T-cell (primary cell): Measurements from ENCODE around the gene PECR. TPM values are rescaled to one million over a fixed set of nuclear protein-coding genes. Genes with fewer than 3 reads are reported as not detected.

ENCODE experiments used
- ATAC-seq, 4 experiments: fragments of 200-7000 bp in 3 of 4; fragments of 150-1000 bp in 1 of 4; cut with Tn5 transposase; replicated peaks in 1 of 4; 1 replicate in 3 of 4; 2 replicates in 1 of 4; pipeline ENCODE4 v1.10.0; 2021; ENCODE audit warnings: moderate library complexity in 3 of 4, mild to moderate bottlenecking in 2 of 4, moderate number of reproducible peaks in 1 of 4
- CTCF ChIA-PET, 2 donors: fragments of 300-600 bp; sonication (Branson Sonifier 250); formaldehyde crosslinking; loops; one replicate each; lab custom pipeline; 2022; ENCODE audit warnings: antibody characterized with exemption in 2 of 2; lab: Charles Lee
- POLR2A ChIA-PET, 2 donors: fragments of 300-600 bp; sonication (Branson Sonifier 250); formaldehyde crosslinking; loops; one replicate each; lab custom pipeline; 2022; ENCODE audit warnings: antibody characterized with exemption in 2 of 2; lab: Charles Lee
- DNase-seq, 35 experiments: peaks; one replicate each; pipeline versions ENCODE4 v3.0.0 to v3.0.0-alpha.2; 2013 to 2023
- H3K27ac ChIP-seq: one replicate; pipeline ENCODE4 v1.5.1; 2013; ENCODE audit warnings: low read length
- H3K27me3 ChIP-seq, 2 experiments: replicated peaks in 1 of 2; 1 replicate in 1 of 2; 2 replicates in 1 of 2; pipeline versions ENCODE4 v1.6.1 to v1.7.0; 2013; ENCODE audit warnings: low read length in 1 of 2, mixed read lengths in 1 of 2; ENCODE audit not compliant: control insufficient read depth in 2 of 2, insufficient read depth in 2 of 2; ENCODE audit errors: extremely low read depth in 1 of 2
- H3K36me3 ChIP-seq, 2 donors: 1 replicate in 1 of 2; 2 replicates in 1 of 2; pipeline versions ENCODE4 v1.6.1 to v1.7.0; 2013; ENCODE audit warnings: low read length in 1 of 2; ENCODE audit not compliant: control insufficient read depth in 2 of 2, insufficient read depth in 1 of 2; ENCODE audit errors: extremely low read depth in 1 of 2
- H3K4me1 ChIP-seq, 2 experiments: 1 replicate in 1 of 2; 2 replicates in 1 of 2; pipeline versions ENCODE4 v1.6.1 to v1.7.0; 2013; ENCODE audit warnings: low read length in 2 of 2, mixed read lengths in 1 of 2; ENCODE audit not compliant: insufficient read depth in 2 of 2, control insufficient read depth in 1 of 2; ENCODE audit errors: extremely low read depth in 1 of 2
- H3K4me3 ChIP-seq, 2 donors: 1 replicate in 1 of 2; 2 replicates in 1 of 2; pipeline versions ENCODE4 v1.5.1 to v1.7.0; 2013; ENCODE audit warnings: mild to moderate bottlenecking in 2 of 2, low read length in 1 of 2, moderate library complexity in 1 of 2; ENCODE audit not compliant: control insufficient read depth in 1 of 2; ENCODE audit errors: extremely low read depth in 1 of 2
- H3K9me3 ChIP-seq: 2 replicates; pipeline ENCODE4 v1.7.0; 2013
- H3K27ac Mint-ChIP-seq, 2 donors: one replicate each; pipeline ENCODE4 v1.8.0; 2020 to 2021; ENCODE audit warnings: mild to moderate bottlenecking in 2 of 2, mixed read lengths in 2 of 2
- H3K27me3 Mint-ChIP-seq, 2 donors: one replicate each; pipeline ENCODE4 v1.8.0; 2021 to 2022; ENCODE audit warnings: mixed read lengths in 2 of 2
- H3K36me3 Mint-ChIP-seq: one replicate; pipeline ENCODE4 v1.8.0; 2021; ENCODE audit warnings: mixed read lengths
- H3K4me1 Mint-ChIP-seq, 3 donors: one replicate each; pipeline ENCODE4 v1.8.0; 2020 to 2022; ENCODE audit warnings: mixed read lengths in 3 of 3, mild to moderate bottlenecking in 1 of 3
- H3K4me3 Mint-ChIP-seq, 3 donors: one replicate each; pipeline ENCODE4 v1.8.0; 2020 to 2022; ENCODE audit warnings: mild to moderate bottlenecking in 3 of 3, mixed read lengths in 3 of 3, moderate library complexity in 3 of 3
- H3K9me3 Mint-ChIP-seq, 3 donors: one replicate each; pipeline ENCODE4 v1.8.0; 2020 to 2022; ENCODE audit warnings: mixed read lengths in 3 of 3
- WGBS: methylation state at CpG from one replicate; pipeline ENCODE4 v1.1.5; 2013; ENCODE audit warnings: missing lambda C conversion rate; ENCODE audit not compliant: insufficient coverage; 5-methylcytosine and 5-hydroxymethylcytosine counted together
- total RNA-seq, 35 experiments: library from RNA in 6 of 35; stranded (reverse) in 6 of 35; fragments of 120-200 nt in 1 of 35; gene quantifications; one replicate each; pipeline versions ENCODE4 v1.2.1 to v1.2.4 and lab custom pipeline; 2013 to 2026

The PECR gene
- total RNA-seq, 5 donors from 2014 or later (not counting 1 experiment from before 2014, with no cell fraction given), result 17.4 to 26.2 (median 20.6) TPM

DNA sequence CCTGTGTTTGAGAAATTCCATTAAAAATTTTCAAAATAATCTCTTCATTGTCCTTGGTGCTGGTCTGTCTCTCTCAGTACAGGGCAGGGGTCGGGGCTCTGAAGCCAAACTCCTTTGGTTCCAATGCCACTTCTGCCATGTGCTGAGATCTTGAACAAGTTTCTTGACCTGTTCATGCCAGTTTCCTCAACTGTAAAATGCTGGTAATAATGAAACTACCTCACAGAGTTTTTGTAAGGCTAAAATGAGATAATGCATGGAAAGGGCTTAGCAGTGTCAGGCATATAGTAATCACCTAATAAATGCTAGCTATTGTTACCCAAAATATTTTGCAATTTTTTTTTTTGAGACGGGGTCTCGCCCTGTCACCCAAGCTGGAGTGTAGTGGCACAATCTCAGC, 51.4 kb downstream of the PECR start:
- POLR2A ChIA-PET, result interaction anchor here in 1 of 2 donors (0.7 kb wide), 1 partner anchor 11 kb away, joined by 7 read pairs; no protein-coding TSS in a partner anchor
- 100% methylated on average over 1 of the region's 3 CpGs for WGBS

DNA sequence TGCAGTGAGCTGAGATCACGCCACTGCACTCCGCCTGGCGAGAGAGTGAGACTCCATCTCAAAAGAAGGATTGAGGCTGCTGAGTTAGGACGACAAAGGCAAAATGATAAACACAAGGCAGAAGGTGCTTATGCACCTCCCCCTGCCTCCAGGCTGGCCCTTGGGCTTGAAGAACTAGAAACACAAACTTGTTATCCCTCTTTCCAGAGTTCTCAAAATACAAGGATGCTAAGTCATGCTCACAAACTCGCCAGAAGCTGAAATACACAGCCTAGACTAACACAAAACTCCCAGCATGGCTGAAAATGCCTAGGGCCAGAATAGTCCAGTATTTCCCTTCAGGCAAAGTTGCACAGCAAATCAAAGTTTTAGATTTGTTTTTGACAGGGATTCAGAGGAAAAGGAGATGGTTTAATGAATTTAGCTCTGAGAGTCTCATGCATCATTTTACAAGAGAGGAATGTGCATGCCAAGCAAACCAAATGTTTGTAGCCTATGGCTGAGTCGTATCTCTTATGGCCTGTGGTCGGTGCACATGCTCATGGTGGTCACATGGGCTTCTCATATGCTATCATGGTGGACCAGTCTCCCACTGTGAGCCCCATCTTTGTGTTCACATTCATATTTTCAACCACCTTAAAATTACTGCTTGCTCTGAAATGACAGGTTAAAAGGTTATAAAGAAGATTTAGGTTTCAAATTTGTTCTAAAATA, 52.0 kb downstream of the PECR start:
- H3K27ac ChIP-seq, result no peak overlapping the region
- ChIA-PET POLR2A (no interaction called here), CTCF (interaction anchor here in 1 of 2 donors (0.6 kb wide), 1 partner anchor 29 kb away, joined by 3 read pairs; no protein-coding TSS in a partner anchor)
- peaks cover 0 to 6% of the 10 kb centered on the region in 2 donors for H3K36me3 ChIP-seq
- Mint-ChIP-seq H3K4me3 (no peak overlapping the region), H3K4me1 (peaks cover 12 to 25% (median 15%) of the 10 kb centered on the region in 3 donors), H3K36me3 (peaks cover 19% of the 10 kb centered on the region), H3K27me3 (no peaks in the 10 kb centered on the region), H3K27ac (no peak overlapping the region), H3K9me3 (no peaks in the 10 kb centered on the region)
- ATAC-seq (no peak), DNase-seq (no peak)
- 87% methylated on average over 6 of the region's 7 CpGs for WGBS
- no peaks in the 10 kb centered on the region for H3K27me3 ChIP-seq
- H3K4me1 ChIP-seq, result peaks cover 4% of the 10 kb centered on the region in 2 experiments
- no peak overlapping the region for H3K4me3 ChIP-seq
- H3K9me3 ChIP-seq, result no peaks in the 10 kb centered on the region

More for the DNA sequence above, 51.4 kb downstream of the PECR start:
- Histone ChIP-seq H3K4me3 (no peak overlapping the region), H3K27me3 (no peaks in the 10 kb centered on the region), H3K9me3 (no peaks in the 10 kb centered on the region), H3K27ac (no peak overlapping the region), H3K36me3 (peaks cover 0 to 9% of the 10 kb centered on the region in 2 donors), H3K4me1 (peaks cover 4% of the 10 kb centered on the region in 2 experiments)
- ATAC-seq, result no peak
- Mint-ChIP-seq H3K27ac (no peak overlapping the region), H3K36me3 (peaks cover 19% of the 10 kb centered on the region), H3K4me1 (peaks cover 12 to 25% (median 15%) of the 10 kb centered on the region in 3 donors), H3K27me3 (no peaks in the 10 kb centered on the region), H3K4me3 (no peak overlapping the region), H3K9me3 (no peaks in the 10 kb centered on the region)
- DNase-seq, result no peak
- CTCF ChIA-PET, result interaction anchor here (0.6 to 1.6 kb wide), 2 partner anchors 28 kb away, joined by 3 to 8 read pairs; no protein-coding TSS in a partner anchor

- POLR2A ChIA-PET, result no interaction called here
- H3K4me3 ChIP-seq, result no peak overlapping the region
- CTCF ChIA-PET, result interaction anchor here (0.5 to 1.9 kb wide), 4 partner anchors 8 to 85 kb away, joined by 3 to 11 read pairs (median 3); no protein-coding TSS in a partner anchor
- Mint-ChIP-seq H3K9me3 (no peaks in the 10 kb centered on the region), H3K27me3 (no peaks in the 10 kb centered on the region), H3K36me3 (peaks cover 7% of the 10 kb centered on the region), H3K27ac (no peak overlapping the region), H3K4me1 (peaks cover 0 to 5% (median 1%) of the 10 kb centered on the region in 3 donors), H3K4me3 (no peak overlapping the region)
- WGBS, result 100% methylated on average over 1 of the region's 7 CpGs
- H3K27ac ChIP-seq, result no peak overlapping the region
- no peaks in the 10 kb centered on the region for H3K27me3 ChIP-seq
- no peaks in the 10 kb centered on the region for H3K9me3 ChIP-seq
- no peaks in the 10 kb centered on the region for H3K36me3 ChIP-seq
- no peak for ATAC-seq
- no peak for DNase-seq
- no peaks in the 10 kb centered on the region for H3K4me1 ChIP-seq
Measured at GRCh38 chr2:216024779-216025336, 56.8 kb downstream of the PECR start.

- Mint-ChIP-seq H3K36me3 (peaks cover 6% of the 10 kb centered on the region), H3K27me3 (no peaks in the 10 kb centered on the region), H3K4me3 (no peak overlapping the region), H3K27ac (no peak overlapping the region), H3K4me1 (peaks cover 4 to 7% (median 5%) of the 10 kb centered on the region in 3 donors), H3K9me3 (no peaks in the 10 kb centered on the region)
- ChIA-PET CTCF (interaction anchor here (0.6 to 3.0 kb wide), 14 partner anchors 9 to 73 kb away, joined by 3 to 22 read pairs (median 4); partner anchors contain the start of gene MREG (in 1 of the 2)), POLR2A (interaction anchor here (0.5 to 0.8 kb wide), 2 partner anchors 97 to 464 kb away, joined by 3 read pairs; no protein-coding TSS in a partner anchor)
- WGBS, result 50% methylated on average over 1 of the region's 3 CpGs
- ATAC-seq (peak in 3 of 4 experiments; percentile 52 to 73 (median 57)), DNase-seq (peak in 25 of 35 experiments; percentile 7 to 68 (median 29))
- Histone ChIP-seq H3K27me3 (no peaks in the 10 kb centered on the region), H3K27ac (no peak overlapping the region), H3K4me3 (no peak overlapping the region), H3K4me1 (no peaks in the 10 kb centered on the region), H3K9me3 (no peaks in the 10 kb centered on the region), H3K36me3 (no peaks in the 10 kb centered on the region)
Measured at GRCh38 chr2:216023055-216023648, 58.5 kb downstream of the PECR start.

DNA sequence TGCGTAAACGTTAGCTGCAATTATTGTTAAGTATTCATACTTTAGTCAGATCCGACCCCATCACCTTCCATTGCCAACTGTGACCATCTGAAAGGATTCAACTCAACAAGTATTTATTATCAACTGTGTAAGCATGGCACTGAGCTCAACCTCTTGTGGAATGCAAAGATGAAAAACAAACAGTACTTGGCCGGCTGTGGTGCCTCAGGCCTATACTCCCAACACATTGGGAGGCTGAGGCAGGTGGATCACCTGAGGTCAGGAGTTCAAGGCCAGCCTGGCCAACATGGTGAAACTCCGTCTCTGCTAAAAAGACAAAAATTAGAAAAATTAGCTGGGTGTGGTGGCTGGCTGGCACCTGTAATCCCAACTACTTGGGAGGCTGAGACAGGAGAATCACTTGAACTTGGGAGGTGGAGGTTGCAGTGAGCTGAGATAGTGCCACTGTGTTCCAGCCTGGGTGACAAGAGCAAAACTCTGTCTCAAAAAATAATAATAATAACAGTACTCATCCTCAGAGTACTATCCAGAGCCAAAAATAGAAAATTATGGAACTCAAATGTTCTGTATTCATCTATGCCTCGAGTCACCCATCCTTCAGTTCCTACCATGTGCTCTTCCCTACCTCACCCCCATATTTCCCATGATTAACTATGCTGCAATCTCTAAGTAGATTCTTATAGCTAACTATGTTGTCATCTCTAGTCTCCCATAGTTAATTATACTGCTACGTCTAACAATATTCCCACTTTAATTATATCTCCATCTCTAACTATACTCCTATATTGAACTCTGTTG, 59.6 kb downstream of the PECR start:
- Mint-ChIP-seq H3K9me3 (no peaks in the 10 kb centered on the region), H3K36me3 (peaks cover 6% of the 10 kb centered on the region), H3K27me3 (no peaks in the 10 kb centered on the region), H3K27ac (no peak overlapping the region), H3K4me3 (no peak overlapping the region), H3K4me1 (peaks cover 13 to 16% (median 14%) of the 10 kb centered on the region in 3 donors)
- DNase-seq (no peak), ATAC-seq (no peak)
- Histone ChIP-seq H3K27ac (no peak overlapping the region), H3K36me3 (no peaks in the 10 kb centered on the region), H3K9me3 (no peaks in the 10 kb centered on the region), H3K4me3 (no peak overlapping the region), H3K27me3 (no peaks in the 10 kb centered on the region), H3K4me1 (peaks cover 5% of the 10 kb centered on the region in 2 experiments)
- ChIA-PET POLR2A (no interaction called here), CTCF (interaction anchor here (0.6 to 3.0 kb wide), 10 partner anchors 11 to 1596 kb away, joined by 3 to 22 read pairs (median 4); no protein-coding TSS in a partner anchor)
- WGBS, result 93% methylated on average over 2 of the region's 7 CpGs
